ENCODE results near the gene IGF2R.

- TF ChIP-seq, protein P1, sequence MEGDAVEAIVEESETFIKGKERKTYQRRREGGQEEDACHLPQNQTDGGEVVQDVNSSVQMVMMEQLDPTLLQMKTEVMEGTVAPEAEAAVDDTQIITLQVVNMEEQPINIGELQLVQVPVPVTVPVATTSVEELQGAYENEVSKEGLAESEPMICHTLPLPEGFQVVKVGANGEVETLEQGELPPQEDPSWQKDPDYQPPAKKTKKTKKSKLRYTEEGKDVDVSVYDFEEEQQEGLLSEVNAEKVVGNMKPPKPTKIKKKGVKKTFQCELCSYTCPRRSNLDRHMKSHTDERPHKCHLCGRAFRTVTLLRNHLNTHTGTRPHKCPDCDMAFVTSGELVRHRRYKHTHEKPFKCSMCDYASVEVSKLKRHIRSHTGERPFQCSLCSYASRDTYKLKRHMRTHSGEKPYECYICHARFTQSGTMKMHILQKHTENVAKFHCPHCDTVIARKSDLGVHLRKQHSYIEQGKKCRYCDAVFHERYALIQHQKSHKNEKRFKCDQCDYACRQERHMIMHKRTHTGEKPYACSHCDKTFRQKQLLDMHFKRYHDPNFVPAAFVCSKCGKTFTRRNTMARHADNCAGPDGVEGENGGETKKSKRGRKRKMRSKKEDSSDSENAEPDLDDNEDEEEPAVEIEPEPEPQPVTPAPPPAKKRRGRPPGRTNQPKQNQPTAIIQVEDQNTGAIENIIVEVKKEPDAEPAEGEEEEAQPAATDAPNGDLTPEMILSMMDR (IDR thresholded peaks at IDR 0.05) = no peak
- TF ChIP-seq POLR2A (IDR thresholded peaks at IDR 0.05) (no peak), EP300 (IDR thresholded peaks at IDR 0.05; ENCODE audit: low read depth) (no peak), POLR2AphosphoS5 (IDR thresholded peaks at IDR 0.05) (no peak)
Measured at GRCh38 chr6:160089534-160089897, 120.6 kb downstream of the IGF2R start.
